Ovary (tissue), 3 donors: ENCODE results near the gene TAC1.

Experiments
- CTCF ChIP-seq, 3 donors: fragments of 450-650 bp in 2 of 3; fragments of 200-600 bp in 1 of 3; IDR thresholded peaks; one replicate each; pipeline versions ENCODE4 v1.5.1 to v1.8.0; 2016 to 2022; ENCODE audit warnings: antibody characterized with exemption in 3 of 3, mild to moderate bottlenecking in 1 of 3
- EP300 ChIP-seq: sonication (generic); formaldehyde crosslinking; IDR thresholded peaks from one replicate; pipeline ENCODE4 v1.6.1; 2017; ENCODE audit warnings: antibody characterized with exemption
- POLR2A ChIP-seq: fragments of 450-650 bp; IDR thresholded peaks from one replicate; pipeline ENCODE4 v1.6.1; 2017; ENCODE audit warnings: antibody characterized with exemption, mild to moderate bottlenecking, moderate library complexity
- donor health status: DM: no; HTN: no; CAD: no.

- TF ChIP-seq CTCF (IDR thresholded peaks at IDR 0.05) (no peak), POLR2A (no peak), EP300 (no peak)
Measured at GRCh38 chr7:97748482-97748881, 16.6 kb downstream of the TAC1 start.
